Measurements from ENCODE around the gene KLF4. TPM values are rescaled to one million over a fixed set of nuclear protein-coding genes. Genes with fewer than 3 reads are reported as not detected.
A peak's percentile ranks its signal among the peaks of the same experiment; 100 is the strongest.

Gene KLF4
- total RNA-seq, 1 donor from 2014 or later = 28.0 TPM

DNA sequence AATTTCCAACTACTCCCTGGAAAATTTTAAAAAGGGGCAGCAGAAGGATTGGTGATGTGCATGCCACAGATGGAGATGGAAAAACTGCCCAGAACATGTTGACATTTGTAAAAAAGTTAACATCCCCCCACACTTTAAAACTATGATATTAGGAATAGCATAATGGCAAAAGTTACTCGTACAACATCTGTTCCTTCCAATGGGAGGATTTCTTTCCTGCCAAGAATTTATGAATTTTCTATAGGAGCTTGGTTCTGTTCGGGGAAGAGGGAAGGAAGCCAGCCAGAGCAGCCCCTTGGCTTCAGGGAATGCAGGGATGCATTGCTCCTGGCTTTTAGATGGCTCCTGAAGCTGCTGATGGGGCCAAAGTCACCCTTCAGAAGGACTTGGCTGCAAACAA lies 22.7 kb downstream of the KLF4 start:
- TF ChIP-seq CTCF (IDR thresholded peaks at IDR 0.05; ENCODE audit: borderline replicate concordance) = no peak
- no peaks in the 10 kb centered on the region for H3K9me3 ChIP-seq (replicated peaks)

GRCh38 chr9:107465467-107466451 lies 23.8 kb downstream of the KLF4 start:
- Histone ChIP-seq H3K27ac (replicated peaks) (peak overlapping the region; percentile 55), H3K4me1 (peaks cover 15% of the 10 kb centered on the region)
- intact Hi-C loops (cut with micrococcal nuclease) = loop anchor here (10.0 kb wide), 1 partner anchor 1099 kb away; no protein-coding TSS in a partner anchor

More for the DNA sequence above, 22.7 kb downstream of the KLF4 start:
- Histone ChIP-seq H3K4me1 (peaks cover 15% of the 10 kb centered on the region), H3K36me3 (no peaks in the 10 kb centered on the region), H3K4me3 (no peak overlapping the region), H3K27ac (replicated peaks) (no peak overlapping the region), H3K27me3 (ENCODE audit: low read depth) (no peaks in the 10 kb centered on the region)
- intact Hi-C loops (cut with micrococcal nuclease) = loop anchor here (10.0 kb wide), 1 partner anchor 1098 kb away; no protein-coding TSS in a partner anchor
- no peak for DNase-seq

GRCh38 chr9:107464516-107464915 lies 25.1 kb downstream of the KLF4 start:
- no peak for DNase-seq
- Histone ChIP-seq H3K4me1 (peaks cover 15% of the 10 kb centered on the region), H3K9me3 (replicated peaks) (peaks cover 16% of the 10 kb centered on the region), H3K27me3 (ENCODE audit: low read depth) (no peaks in the 10 kb centered on the region), H3K36me3 (no peaks in the 10 kb centered on the region), H3K4me3 (no peak overlapping the region), H3K27ac (replicated peaks) (no peak overlapping the region)
- no peak for TF ChIP-seq CTCF (IDR thresholded peaks at IDR 0.05; ENCODE audit: borderline replicate concordance)
- intact Hi-C loops (cut with micrococcal nuclease) = loop anchor here (10.0 kb wide), 1 partner anchor 1100 kb away; no protein-coding TSS in a partner anchor

More at GRCh38 chr9:107465467-107466451, 23.8 kb downstream of the KLF4 start:
- TF ChIP-seq CTCF (IDR thresholded peaks at IDR 0.05; ENCODE audit: borderline replicate concordance) = peak; percentile 98
- no peaks in the 10 kb centered on the region for H3K27me3 ChIP-seq (ENCODE audit: low read depth)
- H3K9me3 ChIP-seq (replicated peaks) = peaks cover 8% of the 10 kb centered on the region
- peak overlapping the region; percentile 76 for H3K4me3 ChIP-seq
- peak; percentile 74 for DNase-seq
- H3K36me3 ChIP-seq = no peaks in the 10 kb centered on the region

DNA sequence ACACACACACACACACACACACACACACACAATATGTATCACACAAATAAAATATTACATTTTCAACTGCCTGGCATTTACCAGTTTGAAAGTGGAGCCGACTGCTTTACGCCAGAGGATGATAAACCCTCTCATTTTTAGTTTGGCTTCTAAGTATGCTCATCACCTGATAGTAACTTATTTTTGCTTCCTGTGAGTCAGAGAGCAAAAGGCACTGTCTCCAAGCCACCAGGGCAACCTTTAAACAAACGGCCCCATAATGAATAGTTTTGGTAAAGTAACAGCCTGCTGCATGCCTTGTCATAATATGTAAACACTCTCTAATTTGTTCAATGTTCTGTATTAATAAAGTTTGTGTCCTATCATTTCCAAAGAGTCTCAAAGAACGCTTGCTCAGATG lies 26.9 kb downstream of the KLF4 start:
- no peak for TF ChIP-seq CTCF (IDR thresholded peaks at IDR 0.05; ENCODE audit: borderline replicate concordance)
- Histone ChIP-seq H3K9me3 (replicated peaks) (peaks cover 16% of the 10 kb centered on the region), H3K36me3 (no peaks in the 10 kb centered on the region), H3K4me3 (no peak overlapping the region), H3K4me1 (peaks cover 15% of the 10 kb centered on the region), H3K27me3 (ENCODE audit: low read depth) (no peaks in the 10 kb centered on the region), H3K27ac (replicated peaks) (no peak overlapping the region)
- no peak for DNase-seq
- intact Hi-C loops (cut with micrococcal nuclease) = loop anchor here (10.0 kb wide), 1 partner anchor 1102 kb away; no protein-coding TSS in a partner anchor

- H3K27me3 ChIP-seq (ENCODE audit: low read depth) = no peaks in the 10 kb centered on the region
- H3K36me3 ChIP-seq = no peaks in the 10 kb centered on the region
- peaks cover 16% of the 10 kb centered on the region for H3K9me3 ChIP-seq (replicated peaks)
- intact Hi-C loops (cut with micrococcal nuclease) = loop anchor here (10.0 kb wide), 1 partner anchor 1104 kb away; no protein-coding TSS in a partner anchor
- no peak for TF ChIP-seq CTCF (IDR thresholded peaks at IDR 0.05; ENCODE audit: borderline replicate concordance)
- DNase-seq = no peak
- no peak overlapping the region for H3K27ac ChIP-seq (replicated peaks)
- H3K4me3 ChIP-seq = no peak overlapping the region
- H3K4me1 ChIP-seq = peaks cover 5% of the 10 kb centered on the region
These were observed 29.2 kb downstream of the KLF4 start for GRCh38 chr9:107460153-107461023.

Measured in left ventricle myocardium inferior (tissue), 1 donor.